ENCODE data around the gene DAAM1.

DAAM1 gene

DNA sequence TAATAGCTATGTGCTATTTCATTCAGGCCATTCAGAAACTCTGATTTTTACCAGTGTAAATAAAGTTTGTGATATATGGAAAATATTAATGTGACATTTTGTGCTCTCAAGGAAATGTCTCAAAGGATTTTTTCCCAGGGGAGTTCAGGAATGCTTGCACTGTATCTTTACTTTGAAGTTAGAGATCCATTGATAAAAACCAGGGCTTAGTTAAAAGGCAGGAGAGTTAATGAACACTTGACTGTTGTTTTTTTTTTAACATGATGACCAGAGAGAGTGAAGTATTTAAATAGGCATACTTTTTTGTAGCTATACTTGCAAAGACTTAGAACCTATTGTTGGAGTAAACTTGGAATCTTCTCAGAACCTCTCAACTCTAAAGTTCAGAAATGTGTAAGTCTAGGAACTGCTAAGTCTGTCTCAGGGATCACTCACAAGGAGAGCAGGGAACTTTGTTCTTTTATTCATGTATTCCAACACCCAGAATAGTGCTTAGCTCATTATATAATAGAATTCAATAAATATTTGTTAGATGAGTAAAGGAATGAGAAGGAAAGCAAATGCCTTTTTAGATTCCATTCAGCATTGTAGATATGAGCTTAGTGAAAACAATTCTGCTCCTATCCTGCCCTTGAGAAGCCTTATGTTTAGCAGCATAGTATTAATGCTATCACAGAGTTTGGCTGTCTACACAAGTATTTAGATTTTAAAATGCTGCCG lies 117.5 kb downstream of the DAAM1 start:
- DNase-seq (ENCODE audit: low read depth, low spot score), result no peak
- TF ChIP-seq CTCF (IDR thresholded peaks at IDR 0.05; ENCODE audit: insufficient read depth, low read length, missing control alignments), result no peak
- POLR2A ChIA-PET, result interaction anchor here (0.6 to 1.0 kb wide), 3 partner anchors 11 to 122 kb away, joined by 3 to 4 read pairs (median 3); no protein-coding TSS in a partner anchor
- no peak overlapping the region for H3K4me3 ChIP-seq (ENCODE audit: low read depth, low read length)
- CTCF ChIA-PET, result interaction anchor here (0.9 to 3.6 kb wide), 6 partner anchors 10 to 179 kb away, joined by 3 to 18 read pairs (median 4); no protein-coding TSS in a partner anchor

GRCh38 chr14:59306775-59307174 lies 118.3 kb downstream of the DAAM1 start:
- TF ChIP-seq CTCF (IDR thresholded peaks at IDR 0.05; ENCODE audit: insufficient read depth, low read length, missing control alignments), result no peak
- POLR2A ChIA-PET, result interaction anchor here (0.6 to 1.0 kb wide), 3 partner anchors 12 to 123 kb away, joined by 3 to 4 read pairs (median 3); no protein-coding TSS in a partner anchor
- no peak for DNase-seq (ENCODE audit: low read depth, low spot score)
- no peak overlapping the region for H3K4me3 ChIP-seq (ENCODE audit: low read depth, low read length)
- CTCF ChIA-PET, result interaction anchor here (0.9 to 3.6 kb wide), 6 partner anchors 10 to 180 kb away, joined by 3 to 18 read pairs (median 4); no protein-coding TSS in a partner anchor

GRCh38 chr14:59308086-59308485 lies 119.6 kb downstream of the DAAM1 start:
- DNase-seq (ENCODE audit: low read depth, low spot score), result no peak
- no peak overlapping the region for H3K4me3 ChIP-seq (ENCODE audit: low read depth, low read length)
- ChIA-PET POLR2A (no interaction called here), CTCF (interaction anchor here (0.7 to 3.6 kb wide), 3 partner anchors 12 to 135 kb away, joined by 4 to 18 read pairs (median 4); no protein-coding TSS in a partner anchor)
- TF ChIP-seq CTCF (IDR thresholded peaks at IDR 0.05; ENCODE audit: insufficient read depth, low read length, missing control alignments), result no peak

GRCh38 chr14:59308673-59309072 lies 120.2 kb downstream of the DAAM1 start:
- CTCF ChIA-PET, result interaction anchor here (0.7 to 1.5 kb wide), 3 partner anchors 9 to 178 kb away, joined by 3 to 4 read pairs (median 3); no protein-coding TSS in a partner anchor
- POLR2A ChIA-PET, result no interaction called here
- TF ChIP-seq CTCF (IDR thresholded peaks at IDR 0.05; ENCODE audit: insufficient read depth, low read length, missing control alignments), result no peak
- H3K4me3 ChIP-seq (ENCODE audit: low read depth, low read length), result no peak overlapping the region
- no peak for DNase-seq (ENCODE audit: low read depth, low spot score)

- ChIA-PET CTCF (interaction anchor here (1.5 kb wide), 2 partner anchors 8 to 179 kb away, joined by 3 read pairs; no protein-coding TSS in a partner anchor), POLR2A (no interaction called here)
- no peak overlapping the region for H3K4me3 ChIP-seq (ENCODE audit: low read depth, low read length)
- no peak for DNase-seq (ENCODE audit: low read depth, low spot score)
- no peak for TF ChIP-seq CTCF (IDR thresholded peaks at IDR 0.05; ENCODE audit: insufficient read depth, low read length, missing control alignments)
Measured at GRCh38 chr14:59309291-59309900, 120.9 kb downstream of the DAAM1 start.

- ChIA-PET POLR2A (no interaction called here), CTCF (no interaction called here)
- no peak overlapping the region for H3K4me3 ChIP-seq (ENCODE audit: low read depth, low read length)
- no peak for DNase-seq (ENCODE audit: low read depth, low spot score)
- TF ChIP-seq CTCF (IDR thresholded peaks at IDR 0.05; ENCODE audit: insufficient read depth, low read length, missing control alignments), result no peak
Measured at GRCh38 chr14:59310633-59311032, 122.2 kb downstream of the DAAM1 start.
